Neutrophil (primary cell): ENCODE data around the gene ATRIP.

Experiments
- H3K27ac ChIP-seq: fragments of 200-600 bp; sonication (generic); 2 replicates; pipeline ENCODE4 v1.5.1; 2016; ENCODE audit warnings: mild to moderate bottlenecking, moderate library complexity
- H3K27me3 ChIP-seq: fragments of 200-600 bp; sonication (generic); 2 replicates; pipeline ENCODE4 v1.6.0; 2016; ENCODE audit warnings: mild to moderate bottlenecking
- H3K36me3 ChIP-seq: fragments of 200-600 bp; sonication (generic); 2 replicates; pipeline ENCODE4 v1.5.1; 2017
- H3K4me1 ChIP-seq, 2 experiments: fragments of 200-600 bp in 1 of 2; sonication (generic) in 1 of 2; 1 replicate in 1 of 2; 2 replicates in 1 of 2; pipeline versions ENCODE4 v1.5.1 to v1.6.1; 2013 to 2016; ENCODE audit warnings: low read depth in 1 of 2, low read length in 1 of 2, mild to moderate bottlenecking in 1 of 2, moderate library complexity in 1 of 2; ENCODE audit not compliant: control insufficient read depth in 1 of 2, insufficient read depth in 1 of 2
- H3K4me3 ChIP-seq, 2 experiments: fragments of 200-600 bp in 1 of 2; sonication (generic) in 1 of 2; 1 replicate in 1 of 2; 2 replicates in 1 of 2; pipeline ENCODE4 v1.5.1; 2013 to 2016; ENCODE audit warnings: low read depth in 1 of 2, low read length in 1 of 2, mild to moderate bottlenecking in 1 of 2, moderate library complexity in 1 of 2
- H3K9me3 ChIP-seq: fragments of 200-600 bp; sonication (generic); 2 replicates; pipeline ENCODE4 v1.5.1; 2016
- CTCF ChIP-seq: fragments of 200-600 bp; sonication (generic); IDR thresholded peaks from 2 replicates; pipeline ENCODE4 v1.5.1; 2016; ENCODE audit warnings: antibody characterized with exemption

The ATRIP gene

GRCh38 chr3:48467473-48468267, 21.1 kb downstream of the ATRIP start:
- H3K4me3 ChIP-seq = peak overlapping the region in 1 of 2 experiments; percentile 63
- H3K27ac ChIP-seq = peak overlapping the region; percentile 97
- no peaks in the 10 kb centered on the region for H3K9me3 ChIP-seq
- peaks cover 52% of the 10 kb centered on the region for H3K36me3 ChIP-seq
- no peaks in the 10 kb centered on the region for H3K27me3 ChIP-seq
- no peak for TF ChIP-seq CTCF
- peaks cover 48 to 53% of the 10 kb centered on the region in 2 experiments for H3K4me1 ChIP-seq

GRCh38 chr3:48468329-48468731, 21.8 kb downstream of the ATRIP start:
- Histone ChIP-seq H3K27me3 (no peaks in the 10 kb centered on the region), H3K4me3 (no peak overlapping the region), H3K9me3 (no peaks in the 10 kb centered on the region), H3K27ac (peak overlapping the region; percentile 97), H3K4me1 (peaks cover 52 to 58% of the 10 kb centered on the region in 2 experiments), H3K36me3 (peaks cover 52% of the 10 kb centered on the region)
- no peak for TF ChIP-seq CTCF

GRCh38 chr3:48469046-48469915, 22.7 kb downstream of the ATRIP start:
- Histone ChIP-seq H3K36me3 (peaks cover 49% of the 10 kb centered on the region), H3K4me3 (no peak overlapping the region), H3K27ac (peak overlapping the region; percentile 62), H3K4me1 (peaks cover 55 to 61% of the 10 kb centered on the region in 2 experiments), H3K27me3 (no peaks in the 10 kb centered on the region), H3K9me3 (no peaks in the 10 kb centered on the region)
- no peak for TF ChIP-seq CTCF

GRCh38 chr3:48470286-48470685, 23.7 kb downstream of the ATRIP start:
- Histone ChIP-seq H3K27ac (peak overlapping the region; percentile 62), H3K4me3 (no peak overlapping the region), H3K36me3 (peaks cover 42% of the 10 kb centered on the region), H3K4me1 (peaks cover 51 to 57% of the 10 kb centered on the region in 2 experiments), H3K9me3 (no peaks in the 10 kb centered on the region), H3K27me3 (no peaks in the 10 kb centered on the region)
- TF ChIP-seq CTCF = no peak

- H3K4me1 ChIP-seq = peaks cover 29 to 34% of the 10 kb centered on the region in 2 experiments
- H3K27ac ChIP-seq = peak overlapping the region; percentile 95
- no peaks in the 10 kb centered on the region for H3K9me3 ChIP-seq
- no peaks in the 10 kb centered on the region for H3K27me3 ChIP-seq
- peaks cover 30% of the 10 kb centered on the region for H3K36me3 ChIP-seq
- no peak for TF ChIP-seq CTCF
- H3K4me3 ChIP-seq = peak overlapping the region; percentile 69 to 73
These were observed 26.1 kb downstream of the ATRIP start for GRCh38 chr3:48472673-48472922.
